ENCODE results near the gene SS18L1.

DNA sequence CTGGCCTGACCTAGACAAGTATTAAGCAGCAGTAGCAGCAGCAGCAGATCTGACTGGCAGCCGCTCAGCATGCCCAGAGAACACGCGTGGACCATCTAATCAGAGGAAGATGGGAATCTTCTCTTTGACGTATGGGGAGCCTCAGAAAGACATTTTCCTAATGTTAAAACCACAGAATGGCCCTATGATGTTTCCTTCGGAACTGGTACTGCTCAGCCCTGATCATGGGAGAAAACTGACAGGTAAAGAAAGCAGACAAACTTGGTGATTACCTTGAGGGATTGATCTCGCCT is 6.5 kb upstream of the SS18L1 start:
- TF ChIP-seq, protein P1, sequence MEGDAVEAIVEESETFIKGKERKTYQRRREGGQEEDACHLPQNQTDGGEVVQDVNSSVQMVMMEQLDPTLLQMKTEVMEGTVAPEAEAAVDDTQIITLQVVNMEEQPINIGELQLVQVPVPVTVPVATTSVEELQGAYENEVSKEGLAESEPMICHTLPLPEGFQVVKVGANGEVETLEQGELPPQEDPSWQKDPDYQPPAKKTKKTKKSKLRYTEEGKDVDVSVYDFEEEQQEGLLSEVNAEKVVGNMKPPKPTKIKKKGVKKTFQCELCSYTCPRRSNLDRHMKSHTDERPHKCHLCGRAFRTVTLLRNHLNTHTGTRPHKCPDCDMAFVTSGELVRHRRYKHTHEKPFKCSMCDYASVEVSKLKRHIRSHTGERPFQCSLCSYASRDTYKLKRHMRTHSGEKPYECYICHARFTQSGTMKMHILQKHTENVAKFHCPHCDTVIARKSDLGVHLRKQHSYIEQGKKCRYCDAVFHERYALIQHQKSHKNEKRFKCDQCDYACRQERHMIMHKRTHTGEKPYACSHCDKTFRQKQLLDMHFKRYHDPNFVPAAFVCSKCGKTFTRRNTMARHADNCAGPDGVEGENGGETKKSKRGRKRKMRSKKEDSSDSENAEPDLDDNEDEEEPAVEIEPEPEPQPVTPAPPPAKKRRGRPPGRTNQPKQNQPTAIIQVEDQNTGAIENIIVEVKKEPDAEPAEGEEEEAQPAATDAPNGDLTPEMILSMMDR (IDR thresholded peaks at IDR 0.05) = no peak
- TF ChIP-seq POLR2A (IDR thresholded peaks at IDR 0.05) = no peak
